GM12872 (cell line): ENCODE data around the gene OR6J1.

ENCODE experiments used
- CTCF ChIP-seq: IDR thresholded peaks from 3 replicates; pipeline ENCODE4 v1.5.1; 2011; ENCODE audit warnings: low read depth, mild to moderate bottlenecking, low read length, moderate library complexity; ENCODE audit not compliant: insufficient read depth

The OR6J1 gene

GRCh38 chr14:22668417-22668816, 24.3 kb upstream of the OR6J1 start:
- TF ChIP-seq CTCF: no peak

GRCh38 chr14:22667881-22668280, 23.7 kb upstream of the OR6J1 start:
- TF ChIP-seq CTCF: no peak

- TF ChIP-seq CTCF: no peak
Measured at GRCh38 chr14:22666203-22666893, 22.2 kb upstream of the OR6J1 start.

- no peak for TF ChIP-seq CTCF
Measured at GRCh38 chr14:22664261-22664660, 20.1 kb upstream of the OR6J1 start.

- TF ChIP-seq CTCF: no peak
Measured at GRCh38 chr14:22660654-22661053, 16.5 kb upstream of the OR6J1 start.

- TF ChIP-seq CTCF: no peak
Measured at GRCh38 chr14:22658946-22659345, 14.8 kb upstream of the OR6J1 start.

DNA sequence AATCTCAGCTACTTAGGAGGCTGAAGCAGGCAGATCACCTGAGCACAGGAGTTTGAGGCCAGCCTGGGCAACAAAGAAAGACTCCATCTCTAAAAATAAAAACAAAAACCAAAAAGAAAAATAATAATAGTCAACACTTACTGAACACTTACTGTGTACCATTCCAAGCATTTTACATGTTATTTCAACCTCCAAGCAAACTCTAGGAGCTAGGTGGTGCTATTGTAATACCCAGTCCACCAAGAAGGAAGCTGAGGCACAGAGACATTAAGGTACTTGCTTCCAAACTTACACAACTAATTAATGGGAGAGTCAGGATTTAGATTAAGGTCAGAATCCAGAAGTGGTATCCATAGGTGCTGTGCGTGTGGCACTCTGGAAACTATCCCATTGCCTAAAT, 13.7 kb upstream of the OR6J1 start:
- peak; percentile 38; the same call in 1 of the 3 replicates for TF ChIP-seq CTCF
